Measurements from ENCODE around the gene SGK1.
"Not testable (repeated sequence)": the region's sequence is repeated elsewhere in the genome, so short reads cannot be mapped to it uniquely, and the experiment has no call there.

SGK1 gene

DNA sequence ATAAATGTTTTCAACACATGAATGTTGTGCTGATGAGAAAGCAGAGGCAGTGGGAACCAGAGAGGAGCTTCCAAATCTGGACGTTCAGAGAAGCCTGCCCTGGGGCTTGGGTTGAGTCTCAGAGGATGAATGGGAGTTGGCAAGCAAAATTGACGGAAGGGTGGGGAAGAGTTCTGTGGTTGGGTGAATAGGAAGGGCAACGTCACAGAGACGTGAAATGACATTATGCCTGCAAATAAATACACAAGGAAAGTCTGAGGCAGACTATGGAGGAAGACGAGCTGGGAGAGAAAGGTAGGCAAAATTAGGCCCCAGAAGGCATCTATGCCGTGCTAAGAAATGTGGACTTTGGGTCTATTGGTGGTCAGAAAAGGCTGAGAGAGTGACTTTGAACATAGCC lies 25.2 kb upstream of the SGK1 start:
- FAIRE-seq = no peak
- TF ChIP-seq POLR2A (IDR thresholded peaks at IDR 0.05; ENCODE audit: low read depth, low read length) = no peak
- DNase-seq (ENCODE audit: insufficient read length, low spot score) = no peak

GRCh38 chr6:134341999-134342567 lies 24.2 kb upstream of the SGK1 start:
- FAIRE-seq (no peak), DNase-seq (ENCODE audit: insufficient read length, low spot score) (no peak)
- no peak for TF ChIP-seq POLR2A (IDR thresholded peaks at IDR 0.05; ENCODE audit: low read depth, low read length)

- TF ChIP-seq POLR2A (IDR thresholded peaks at IDR 0.05; ENCODE audit: low read depth, low read length) = no peak
- FAIRE-seq (no peak), DNase-seq (ENCODE audit: insufficient read length, low spot score) (no peak)
Observed at GRCh38 chr6:134340179-134340975, 22.5 kb upstream of the SGK1 start.

DNA sequence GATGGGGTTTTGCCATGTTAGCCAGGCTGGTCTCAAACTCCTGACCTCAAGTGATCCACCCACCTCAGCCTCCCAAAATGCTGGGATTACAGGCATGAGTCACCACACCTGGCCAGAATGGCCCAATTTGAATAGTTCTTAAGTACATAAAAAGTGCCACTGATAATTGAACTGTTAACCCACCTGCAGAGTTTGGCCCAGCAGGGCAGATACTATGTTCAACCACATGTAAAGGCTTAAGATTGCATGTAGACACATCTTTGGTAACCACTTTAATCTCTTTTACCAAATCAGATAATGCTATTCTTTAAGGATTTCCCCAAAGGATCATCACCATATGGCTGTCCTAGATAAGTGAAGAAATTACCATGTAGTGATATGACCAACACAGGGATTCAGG lies 21.3 kb upstream of the SGK1 start:
- DNase-seq (ENCODE audit: insufficient read length, low spot score) = no peak
- FAIRE-seq = no peak
- TF ChIP-seq POLR2A (IDR thresholded peaks at IDR 0.05; ENCODE audit: low read depth, low read length) = no peak

GRCh38 chr6:134331256-134331655 lies 13.3 kb upstream of the SGK1 start:
- DNase-seq (ENCODE audit: insufficient read length, low spot score) = no peak
- FAIRE-seq = no peak

GRCh38 chr6:134330555-134330954 lies 12.6 kb upstream of the SGK1 start:
- no peak for FAIRE-seq

More at GRCh38 chr6:134331256-134331655, 13.3 kb upstream of the SGK1 start:
- TF ChIP-seq POLR2A (IDR thresholded peaks at IDR 0.05; ENCODE audit: low read depth, low read length) = no peak

GRCh38 chr6:134328792-134329191 lies 10.9 kb upstream of the SGK1 start:
- DNase-seq (ENCODE audit: insufficient read length, low spot score) = no peak
- no peak for TF ChIP-seq POLR2A (IDR thresholded peaks at IDR 0.05; ENCODE audit: low read depth, low read length)

More at GRCh38 chr6:134330555-134330954, 12.6 kb upstream of the SGK1 start:
- no peak for TF ChIP-seq POLR2A (IDR thresholded peaks at IDR 0.05; ENCODE audit: low read depth, low read length)
- no peak for DNase-seq (ENCODE audit: insufficient read length, low spot score)

GRCh38 chr6:134328138-134328537 lies 10.2 kb upstream of the SGK1 start:
- DNase-seq (ENCODE audit: insufficient read length, low spot score) = no peak
- TF ChIP-seq POLR2A (IDR thresholded peaks at IDR 0.05; ENCODE audit: low read depth, low read length) = no peak
- FAIRE-seq = no peak

More at GRCh38 chr6:134328792-134329191, 10.9 kb upstream of the SGK1 start:
- FAIRE-seq = no peak

DNA sequence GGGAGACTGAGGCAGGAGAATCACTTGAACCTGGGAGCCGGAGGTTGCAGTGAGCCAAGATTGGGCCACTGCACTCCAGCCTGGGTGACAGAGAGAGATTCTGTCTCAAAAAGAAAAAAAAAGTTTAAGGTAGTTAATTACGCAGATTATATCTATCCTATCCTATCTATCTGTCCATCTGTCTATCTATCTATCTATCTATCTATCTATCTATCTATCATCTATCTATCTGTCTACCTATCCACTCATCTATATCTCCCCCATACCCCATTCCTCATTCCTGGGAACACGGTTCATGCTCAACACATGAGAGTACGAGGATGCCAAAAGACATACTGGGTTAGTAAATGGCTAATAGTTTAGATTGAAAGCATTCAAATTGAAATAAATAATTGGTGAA lies 8.3 kb upstream of the SGK1 start:
- not testable (repeated sequence) for DNase-seq (ENCODE audit: insufficient read length, low spot score); FAIRE-seq

DNA sequence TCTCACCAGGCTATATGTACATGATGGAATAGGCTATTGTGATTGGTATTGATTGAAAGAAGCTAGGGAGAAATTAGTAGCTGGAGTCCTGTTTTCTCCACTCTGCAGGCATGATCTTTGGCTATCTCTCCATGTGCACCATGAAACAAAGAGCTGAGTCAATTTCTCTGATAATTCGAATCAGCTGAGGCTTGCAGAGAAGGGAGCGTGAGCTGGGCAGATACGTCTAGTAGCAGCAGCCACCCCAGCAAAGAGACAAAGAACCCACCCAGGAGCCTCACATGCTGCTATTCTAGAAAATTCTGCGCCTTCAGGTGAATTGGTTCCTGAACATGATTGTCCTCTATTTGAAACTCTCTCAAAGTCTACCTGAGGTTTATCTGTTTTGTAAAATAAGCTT lies 6.9 kb upstream of the SGK1 start:
- no peak for TF ChIP-seq POLR2A (IDR thresholded peaks at IDR 0.05; ENCODE audit: low read depth, low read length)
- no peak for DNase-seq (ENCODE audit: insufficient read length, low spot score)
- FAIRE-seq = no peak

GRCh38 chr6:134324141-134324540 lies 6.2 kb upstream of the SGK1 start:
- TF ChIP-seq POLR2A (IDR thresholded peaks at IDR 0.05; ENCODE audit: low read depth, low read length) = no peak
- FAIRE-seq (no peak), DNase-seq (ENCODE audit: insufficient read length, low spot score) (no peak)

DNA sequence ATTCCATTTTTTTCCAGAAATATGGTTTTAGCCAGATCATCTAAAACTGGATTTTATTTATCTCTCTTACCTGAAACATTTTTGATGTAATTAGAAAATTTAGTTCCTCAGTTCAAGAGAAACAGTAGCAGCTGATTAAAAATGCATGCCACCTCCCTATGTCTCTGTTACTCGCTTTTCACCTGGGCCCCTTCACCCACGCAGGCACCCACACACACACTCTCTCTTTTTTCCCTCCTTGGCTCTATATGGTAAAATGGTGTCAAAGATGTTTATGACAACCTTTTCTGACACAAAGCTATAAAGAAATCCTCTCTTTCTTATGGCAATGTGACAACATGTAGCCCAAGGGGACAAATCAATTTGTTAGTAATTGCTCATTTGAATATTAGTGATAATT lies 5.8 kb upstream of the SGK1 start:
- DNase-seq (ENCODE audit: insufficient read length, low spot score) = no peak
- FAIRE-seq = no peak
- TF ChIP-seq POLR2A (IDR thresholded peaks at IDR 0.05; ENCODE audit: low read depth, low read length) = no peak

DNA sequence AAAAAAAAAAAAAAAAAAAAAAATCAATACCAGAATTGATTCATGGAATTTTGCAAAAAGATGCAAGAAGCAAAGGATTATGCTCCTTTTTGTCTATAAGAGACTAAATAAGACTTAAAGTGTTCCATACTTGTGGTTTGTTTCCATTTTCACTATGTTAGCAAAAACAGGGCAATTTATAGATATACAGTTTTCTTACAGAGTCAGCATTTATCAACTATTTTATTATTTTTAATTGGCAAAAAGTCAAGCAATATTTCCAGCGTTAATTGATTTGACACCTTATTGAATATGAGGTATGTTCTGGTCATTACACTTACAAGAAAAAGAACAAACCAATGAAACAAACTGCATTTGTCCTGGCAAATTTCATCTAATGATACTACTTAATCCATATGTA lies 5.4 kb upstream of the SGK1 start:
- no peak for DNase-seq (ENCODE audit: insufficient read length, low spot score)
- no peak for TF ChIP-seq POLR2A (IDR thresholded peaks at IDR 0.05; ENCODE audit: low read depth, low read length)
- FAIRE-seq = no peak

DNA sequence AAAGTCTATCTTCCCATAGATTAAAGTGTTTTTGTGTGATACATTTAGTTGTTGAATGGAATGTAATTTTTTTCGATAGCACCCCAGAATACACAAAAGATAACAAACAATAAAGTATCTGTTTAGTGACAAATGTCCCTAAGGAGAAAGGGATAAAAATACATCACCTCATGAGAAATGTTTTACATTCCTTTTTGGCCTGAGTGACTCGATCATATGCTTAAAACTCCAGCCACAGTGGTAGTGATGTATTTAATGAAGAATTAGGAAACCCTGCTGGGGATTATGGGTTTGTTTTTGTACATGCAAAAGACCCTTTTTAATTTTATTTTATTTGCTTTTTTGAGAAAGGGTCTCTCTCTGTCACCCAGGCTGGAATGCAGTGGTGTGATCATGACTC lies 4.3 kb upstream of the SGK1 start:
- no peak for TF ChIP-seq POLR2A (IDR thresholded peaks at IDR 0.05; ENCODE audit: low read depth, low read length)
- FAIRE-seq (no peak), DNase-seq (ENCODE audit: insufficient read length, low spot score) (no peak)

DNA sequence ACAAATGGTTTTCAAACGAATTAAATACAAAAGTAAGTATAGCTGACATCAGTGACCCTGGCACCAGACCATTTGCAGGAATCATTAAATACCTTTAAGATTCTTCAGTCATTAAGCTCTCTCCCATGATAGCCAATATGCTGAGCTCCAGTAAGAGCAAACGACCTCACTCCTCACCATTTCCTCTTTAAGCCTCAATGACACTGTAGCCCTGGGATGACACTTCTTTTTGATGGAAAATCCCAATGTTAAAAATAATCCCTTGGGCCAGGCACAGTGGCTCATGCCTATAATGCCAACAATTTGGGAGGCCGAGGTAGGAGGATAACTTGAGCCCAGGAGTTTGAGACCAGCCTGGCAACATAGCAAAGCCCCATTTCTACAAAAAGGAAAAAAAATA lies 3.3 kb upstream of the SGK1 start:
- FAIRE-seq = no peak
- no peak for DNase-seq (ENCODE audit: insufficient read length, low spot score)
- no peak for TF ChIP-seq POLR2A (IDR thresholded peaks at IDR 0.05; ENCODE audit: low read depth, low read length)

- not testable (repeated sequence) for FAIRE-seq; DNase-seq (ENCODE audit: insufficient read length, low spot score)
Observed at GRCh38 chr6:134319686-134320085, 1.8 kb upstream of the SGK1 start.

All from H54 (cell line).